Glutamatergic neuron (in vitro differentiated cells): ENCODE measurements around the gene LLGL2. TPM values are rescaled to one million over a fixed set of nuclear protein-coding genes. Genes with fewer than 3 reads are reported as not detected.

Experiments
- DNase-seq: peaks from one replicate; pipeline ENCODE4 v3.0.0; 2022
- H3K27ac Mint-ChIP-seq: one replicate; pipeline ENCODE4 v1.8.0; 2020; ENCODE audit warnings: mild to moderate bottlenecking, mixed read lengths, inconsistent platforms; ENCODE audit not compliant: unreplicated experiment
- H3K27me3 Mint-ChIP-seq: one replicate; pipeline ENCODE4 v1.8.0; 2020; ENCODE audit warnings: mild to moderate bottlenecking, moderate library complexity, mixed read lengths, inconsistent platforms; ENCODE audit not compliant: unreplicated experiment
- H3K36me3 Mint-ChIP-seq: one replicate; pipeline ENCODE4 v1.8.0; 2020; ENCODE audit warnings: mild to moderate bottlenecking, mixed read lengths, inconsistent platforms; ENCODE audit not compliant: unreplicated experiment
- H3K4me1 Mint-ChIP-seq: one replicate; pipeline ENCODE4 v1.8.0; 2020; ENCODE audit warnings: mild to moderate bottlenecking, low read depth, mixed read lengths, inconsistent platforms; ENCODE audit not compliant: unreplicated experiment
- H3K4me3 Mint-ChIP-seq: one replicate; pipeline ENCODE4 v1.8.0; 2020; ENCODE audit warnings: mild to moderate bottlenecking, mixed read lengths, inconsistent platforms; ENCODE audit not compliant: unreplicated experiment
- H3K9me3 Mint-ChIP-seq: one replicate; pipeline ENCODE4 v1.8.0; 2020; ENCODE audit warnings: mild to moderate bottlenecking, moderate library complexity, mixed read lengths, inconsistent platforms; ENCODE audit not compliant: unreplicated experiment
- CTCF ChIP-seq: fragments of 200-600 bp; sonication (generic); IDR thresholded peaks from one replicate; pipeline ENCODE4 v1.5.0; 2021; ENCODE audit not compliant: partially characterized antibody, unreplicated experiment
- total RNA-seq: library from RNA; stranded (reverse); fragmentation: NEBNext Ultra II Directional; extraction: Animal tissue kit (Norgen Biotek cat#: 25700); gene quantifications from one replicate; pipeline ENCODE4 v1.2.1, GENCODE V29; 2021; ENCODE audit not compliant: unreplicated experiment

Gene LLGL2
- total RNA-seq, 1 donor from 2014 or later: 4.8 TPM

DNA sequence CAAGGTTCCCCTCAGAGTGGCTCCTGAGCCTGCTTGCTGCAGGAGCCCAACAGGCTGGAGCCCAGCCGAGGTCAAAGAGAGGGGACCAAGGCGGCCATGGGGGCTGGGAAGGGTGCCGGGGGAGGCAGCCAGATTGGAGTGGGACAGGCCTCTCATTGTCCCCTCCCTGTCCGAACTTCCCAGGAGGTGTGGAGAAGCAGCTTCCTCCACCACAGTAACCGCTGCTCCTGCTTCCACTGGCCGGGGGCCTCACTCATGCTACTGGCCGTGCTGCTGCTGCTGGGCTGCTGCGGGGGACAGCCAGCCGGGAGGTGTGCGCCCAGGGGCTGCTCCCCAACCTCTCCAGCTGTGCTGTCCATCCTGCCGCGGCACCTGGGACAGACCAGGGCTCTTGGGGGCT lies 39.8 kb upstream of the LLGL2 start:
- no peak for TF ChIP-seq CTCF
- peaks cover 6% of the 10 kb centered on the region for H3K27me3 Mint-ChIP-seq
- no peak overlapping the region for H3K27ac Mint-ChIP-seq
- H3K4me3 Mint-ChIP-seq: no peak overlapping the region
- peaks cover 7% of the 10 kb centered on the region for H3K9me3 Mint-ChIP-seq
- no peak for DNase-seq
- peaks cover 5% of the 10 kb centered on the region for H3K4me1 Mint-ChIP-seq
- H3K36me3 Mint-ChIP-seq: no peaks in the 10 kb centered on the region

DNA sequence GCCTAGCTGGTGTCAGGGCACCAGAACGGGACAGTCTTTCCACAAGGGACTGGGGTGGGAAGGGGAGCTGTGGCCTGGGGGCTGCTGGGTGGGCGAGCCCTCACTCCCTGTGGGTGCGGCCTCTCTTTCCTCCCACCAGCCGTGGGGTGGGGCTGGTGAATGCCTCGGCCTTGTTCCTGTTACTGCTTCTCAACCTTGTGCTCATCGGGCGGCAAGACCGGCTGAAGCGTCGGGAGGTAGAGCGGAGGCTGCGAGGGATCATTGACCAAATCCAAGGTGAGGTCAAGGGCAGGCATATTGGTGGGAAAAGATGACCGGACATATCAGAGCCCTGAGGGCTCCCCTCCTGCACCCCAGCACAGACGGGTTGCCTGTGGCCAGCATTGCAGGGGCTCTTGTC lies 39.3 kb upstream of the LLGL2 start:
- Mint-ChIP-seq H3K27me3 (peaks cover 6% of the 10 kb centered on the region), H3K27ac (no peak overlapping the region), H3K36me3 (no peaks in the 10 kb centered on the region), H3K4me3 (no peak overlapping the region), H3K4me1 (peaks cover under 1% of the 10 kb centered on the region), H3K9me3 (peaks cover 7% of the 10 kb centered on the region)
- DNase-seq: no peak
- no peak for TF ChIP-seq CTCF

GRCh38 chr17:75486951-75487350 lies 38.5 kb upstream of the LLGL2 start:
- Mint-ChIP-seq H3K4me3 (no peak overlapping the region), H3K36me3 (no peaks in the 10 kb centered on the region), H3K9me3 (peaks cover 6% of the 10 kb centered on the region), H3K27me3 (peaks cover 6% of the 10 kb centered on the region), H3K27ac (no peak overlapping the region), H3K4me1 (no peaks in the 10 kb centered on the region)
- TF ChIP-seq CTCF: no peak
- DNase-seq: no peak

DNA sequence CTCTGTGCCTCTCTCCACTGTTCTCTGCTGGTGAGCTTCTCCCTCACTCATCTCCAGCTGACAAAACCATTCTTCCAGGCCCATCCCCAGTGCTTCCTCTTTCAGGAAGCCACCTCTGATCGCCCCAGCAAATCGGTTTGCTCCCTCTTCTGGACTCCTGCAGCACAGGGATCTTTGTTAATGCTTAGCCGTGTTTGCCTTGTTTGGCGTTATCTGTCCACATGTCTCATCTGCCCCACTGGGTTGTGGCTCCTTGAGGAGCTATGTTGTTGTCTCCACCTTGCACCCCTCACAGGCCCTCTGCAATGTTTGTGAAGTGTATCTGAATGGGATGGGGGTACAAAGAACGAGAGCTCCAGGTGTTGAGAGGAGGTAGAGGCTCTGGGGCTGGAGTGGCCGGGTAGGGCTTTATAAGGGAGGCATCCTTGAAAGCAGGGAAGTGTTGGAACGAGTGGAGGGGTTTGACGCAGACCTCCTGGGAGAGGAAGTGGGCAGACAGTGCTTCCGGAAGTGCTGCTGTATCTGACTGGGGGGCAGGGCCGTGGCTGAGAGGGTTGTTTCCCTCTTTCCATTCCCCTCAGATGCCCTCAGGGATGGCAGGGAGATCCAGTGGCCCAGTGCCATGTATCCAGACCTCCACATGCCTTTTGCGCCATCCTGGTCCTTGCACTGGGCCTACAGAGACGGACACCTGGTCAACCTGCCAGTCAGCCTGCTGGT lies 38.0 kb upstream of the LLGL2 start:
- H3K27me3 Mint-ChIP-seq: peaks cover 7% of the 10 kb centered on the region
- no peaks in the 10 kb centered on the region for H3K36me3 Mint-ChIP-seq
- TF ChIP-seq CTCF: no peak
- H3K4me1 Mint-ChIP-seq: no peaks in the 10 kb centered on the region
- DNase-seq: no peak
- H3K9me3 Mint-ChIP-seq: peaks cover 6% of the 10 kb centered on the region
- H3K4me3 Mint-ChIP-seq: no peak overlapping the region
- no peak overlapping the region for H3K27ac Mint-ChIP-seq

DNA sequence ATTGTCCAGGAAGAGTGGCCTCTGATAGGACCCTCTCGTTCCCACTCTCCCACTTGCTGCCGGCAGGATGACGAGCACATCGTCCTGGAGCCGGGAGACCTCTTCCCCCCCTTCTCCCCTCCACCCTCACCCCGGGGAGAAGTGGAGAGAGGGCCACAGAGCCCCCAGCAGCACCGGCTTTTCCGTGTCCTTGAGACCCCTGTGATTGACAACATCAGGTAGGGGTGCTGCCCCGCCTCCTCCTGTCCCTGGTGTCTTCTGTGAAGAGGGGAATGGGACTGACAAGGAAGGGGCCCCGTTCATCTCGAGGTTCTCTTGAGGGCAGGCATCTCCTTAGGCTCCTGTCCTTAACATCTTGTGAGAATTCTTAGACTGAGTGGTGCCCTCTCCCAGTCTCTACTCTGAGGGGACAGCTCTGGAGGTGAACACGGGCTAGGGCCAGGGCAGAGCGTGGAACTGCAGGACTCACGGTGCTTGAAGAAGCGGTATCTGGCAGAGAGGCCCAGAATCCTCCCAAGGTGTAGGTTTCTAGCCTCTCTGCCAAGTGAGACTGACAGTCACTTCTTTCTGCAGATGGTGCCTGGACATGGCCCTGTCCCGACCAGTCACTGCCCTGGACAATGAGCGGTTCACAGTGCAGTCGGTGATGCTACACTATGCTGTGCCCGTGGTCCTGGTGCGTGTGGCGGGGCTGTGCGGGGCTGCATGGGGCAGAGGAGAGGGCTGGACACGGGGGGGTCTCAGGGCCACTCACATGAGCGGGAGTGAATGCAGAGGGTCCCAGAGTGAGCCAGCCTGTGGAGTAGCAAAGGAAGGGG lies 36.6 kb upstream of the LLGL2 start:
- peaks cover 4% of the 10 kb centered on the region for H3K9me3 Mint-ChIP-seq

More for the DNA sequence above, 36.6 kb upstream of the LLGL2 start:
- Mint-ChIP-seq H3K4me1 (no peaks in the 10 kb centered on the region), H3K4me3 (no peak overlapping the region), H3K36me3 (no peaks in the 10 kb centered on the region), H3K27ac (no peak overlapping the region), H3K27me3 (peaks cover 9% of the 10 kb centered on the region)
- no peak for TF ChIP-seq CTCF
- no peak for DNase-seq
